ENCODE results near the gene IGDCC3. TPM values are rescaled to one million over a fixed set of nuclear protein-coding genes. Genes with fewer than 3 reads are reported as not detected.

IGDCC3 gene
- total RNA-seq, 1 donor from 2014 or later: 0.40 TPM

- DNase-seq (no peak), ATAC-seq (ENCODE audit: poor library complexity) (no peak)
- intact Hi-C loops (cut with DNase I): no loop called here
These were observed 43.1 kb downstream of the IGDCC3 start for GRCh38 chr15:65334586-65335231.

DNA sequence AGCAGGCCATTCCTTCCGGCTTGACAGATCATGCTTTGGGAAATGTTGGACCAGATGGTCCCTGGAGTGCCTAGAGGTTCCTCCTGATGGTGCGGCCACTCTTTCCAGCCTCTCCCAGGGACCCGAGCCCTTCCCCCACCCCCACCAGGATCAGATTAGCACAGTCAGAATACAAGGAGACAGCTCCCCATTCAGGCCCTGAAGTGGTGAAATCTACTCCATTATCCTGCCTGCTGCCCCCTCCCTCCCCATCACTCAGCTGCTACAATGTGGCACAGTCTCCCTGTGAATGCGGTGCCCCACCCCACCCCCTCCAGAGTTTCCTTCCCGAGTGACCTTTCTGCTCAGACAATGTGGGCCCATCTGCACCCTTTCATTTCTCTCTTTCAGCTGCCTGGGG is 43.9 kb downstream of the IGDCC3 start:
- DNase-seq (no peak), ATAC-seq (ENCODE audit: poor library complexity) (no peak)
- intact Hi-C loops (cut with DNase I): no loop called here

- intact Hi-C loops (cut with DNase I): no loop called here
- ATAC-seq (ENCODE audit: poor library complexity): no peak
- DNase-seq: no peak
These were observed 44.5 kb downstream of the IGDCC3 start for GRCh38 chr15:65333148-65333820.

GRCh38 chr15:65332391-65333147 is 45.2 kb downstream of the IGDCC3 start:
- intact Hi-C loops (cut with DNase I): no loop called here
- ATAC-seq (ENCODE audit: poor library complexity) (no peak), DNase-seq (no peak)

DNA sequence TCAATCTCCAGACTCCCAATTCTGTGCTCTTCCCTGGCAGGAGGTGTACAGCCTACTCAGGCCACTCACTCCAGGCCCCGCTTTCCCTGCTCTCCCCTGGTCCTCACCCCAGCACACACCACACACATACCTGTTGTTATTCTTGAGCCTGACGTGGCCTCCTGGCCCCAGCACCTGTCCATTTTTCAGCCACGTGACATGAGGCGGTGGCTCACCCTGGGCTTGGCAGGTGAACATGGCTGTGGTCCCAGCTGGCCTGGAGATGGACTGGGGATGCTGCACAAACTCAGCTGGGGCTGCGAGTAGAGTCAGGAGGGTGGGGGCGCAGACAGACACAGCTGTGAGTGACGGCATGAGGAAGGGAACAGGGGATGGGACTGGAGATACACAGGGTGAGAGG is 46.0 kb downstream of the IGDCC3 start:
- DNase-seq: no peak
- intact Hi-C loops (cut with DNase I): no loop called here
- no peak for ATAC-seq (ENCODE audit: poor library complexity)

DNA sequence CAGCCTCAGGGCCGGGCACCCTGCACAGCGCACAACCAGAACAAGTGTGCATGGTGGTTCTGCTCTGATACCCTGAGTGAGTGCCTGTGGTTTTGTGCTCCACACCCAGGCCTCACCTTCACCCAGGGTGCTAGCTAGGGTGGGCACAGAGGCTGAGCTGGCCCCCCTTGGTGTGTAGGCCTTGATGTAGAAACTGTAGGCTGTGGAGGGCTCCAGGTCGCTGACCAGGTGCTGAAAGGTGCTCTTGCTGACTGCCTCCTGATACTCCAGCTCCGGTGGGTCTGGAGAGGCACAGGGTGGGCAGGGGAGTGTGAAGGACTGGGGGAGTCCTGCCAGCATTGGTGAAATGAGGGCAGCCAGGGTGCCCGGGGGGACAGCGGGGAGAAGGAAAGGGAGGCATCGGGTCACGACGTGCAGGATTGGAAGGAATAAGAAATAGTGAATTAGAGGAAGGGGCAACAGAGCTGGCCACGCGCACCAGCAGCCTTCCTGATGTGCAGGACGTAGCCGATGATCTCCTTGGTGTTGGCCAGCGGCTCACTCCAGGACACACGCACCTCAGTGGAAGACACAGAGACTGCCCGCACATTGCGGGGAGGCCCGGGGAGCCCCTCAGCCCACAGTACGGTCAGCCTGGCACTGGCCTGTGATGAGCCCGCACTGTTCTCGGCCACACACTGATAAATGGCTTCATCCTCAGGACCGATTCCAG is 46.7 kb downstream of the IGDCC3 start:
- intact Hi-C loops (cut with DNase I): no loop called here
- DNase-seq (no peak), ATAC-seq (ENCODE audit: poor library complexity) (no peak)

DNA sequence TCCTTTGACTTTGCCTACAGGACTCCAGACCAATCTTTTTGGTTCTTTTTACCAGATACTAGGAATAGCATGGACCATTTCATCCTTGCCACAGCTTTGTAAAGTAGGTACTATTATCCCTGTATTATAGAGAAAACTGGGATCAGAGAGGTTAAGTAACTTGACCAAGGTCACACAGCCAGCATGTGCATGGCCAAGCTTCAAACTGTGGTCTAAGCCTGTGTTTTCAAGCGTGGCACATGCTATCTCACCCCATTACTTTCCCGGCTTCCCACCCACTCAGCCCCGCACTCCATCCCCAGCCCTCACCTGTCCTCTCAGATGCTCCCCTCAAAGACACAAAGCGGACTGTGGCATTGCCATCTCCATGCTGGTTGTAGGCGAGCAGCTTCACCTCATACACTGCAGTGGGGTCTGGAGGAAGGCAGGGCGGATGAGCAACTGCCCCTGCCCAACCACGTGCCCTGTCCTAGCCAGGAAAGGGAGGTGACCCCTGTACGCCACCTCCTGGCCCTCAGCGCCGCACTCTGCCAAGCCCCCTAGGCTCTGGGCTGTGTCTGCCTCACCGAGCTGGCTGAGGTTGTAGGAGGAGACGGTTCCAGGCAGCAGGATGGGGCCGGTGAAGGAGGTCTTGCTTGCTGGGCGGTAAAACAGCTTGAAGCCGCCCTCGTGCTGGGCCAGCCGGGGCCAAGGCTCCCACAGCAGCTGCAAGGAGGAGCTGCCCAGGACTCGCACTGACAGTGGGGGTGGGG is 47.6 kb downstream of the IGDCC3 start:
- DNase-seq: no peak
- intact Hi-C loops (cut with DNase I): no loop called here
- ATAC-seq (ENCODE audit: poor library complexity): no peak

GRCh38 chr15:65329288-65329983 is 48.4 kb downstream of the IGDCC3 start:
- DNase-seq (no peak), ATAC-seq (ENCODE audit: poor library complexity) (no peak)
- intact Hi-C loops (cut with DNase I): no loop called here

DNA sequence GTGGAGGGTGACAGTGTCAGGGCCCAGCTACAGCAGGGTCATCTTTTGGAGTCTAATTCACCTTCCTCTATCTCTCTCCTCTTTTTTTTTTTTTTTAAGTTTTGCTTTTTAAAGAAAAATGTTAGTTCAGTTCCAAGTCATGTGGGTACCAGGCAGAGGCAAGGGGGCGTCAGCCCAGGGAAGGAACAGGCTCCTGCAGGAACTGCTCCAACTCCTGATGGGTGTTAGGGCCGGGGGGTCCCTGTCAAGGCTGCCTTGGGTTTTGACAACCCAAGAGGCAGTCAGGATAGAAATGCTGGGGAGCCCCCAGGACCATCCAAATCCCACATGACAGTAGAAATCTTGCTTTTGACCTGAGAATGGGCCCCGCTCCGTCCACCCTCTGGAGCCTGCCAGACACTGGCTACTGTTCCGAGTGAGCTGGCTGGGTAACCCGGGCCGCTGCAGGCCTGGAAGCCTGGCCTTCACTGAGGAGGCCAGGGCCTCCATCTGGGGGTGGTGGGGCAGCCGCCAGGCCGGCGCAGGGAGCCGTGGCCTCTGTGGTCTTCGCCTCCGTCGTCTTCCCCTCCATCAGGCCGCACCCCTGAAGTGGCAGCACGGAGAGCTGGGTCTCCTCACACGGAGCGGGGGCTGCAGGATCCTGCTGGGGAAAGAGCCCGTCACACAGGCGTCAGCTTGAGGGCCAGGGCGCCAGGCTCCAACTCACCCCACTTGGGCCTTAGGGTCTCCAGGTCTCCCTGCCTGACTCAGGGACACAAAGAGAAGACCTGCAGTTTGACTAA is 49.1 kb downstream of the IGDCC3 start:
- DNase-seq (no peak), ATAC-seq (ENCODE audit: poor library complexity) (no peak)
- intact Hi-C loops (cut with DNase I): no loop called here

DNA sequence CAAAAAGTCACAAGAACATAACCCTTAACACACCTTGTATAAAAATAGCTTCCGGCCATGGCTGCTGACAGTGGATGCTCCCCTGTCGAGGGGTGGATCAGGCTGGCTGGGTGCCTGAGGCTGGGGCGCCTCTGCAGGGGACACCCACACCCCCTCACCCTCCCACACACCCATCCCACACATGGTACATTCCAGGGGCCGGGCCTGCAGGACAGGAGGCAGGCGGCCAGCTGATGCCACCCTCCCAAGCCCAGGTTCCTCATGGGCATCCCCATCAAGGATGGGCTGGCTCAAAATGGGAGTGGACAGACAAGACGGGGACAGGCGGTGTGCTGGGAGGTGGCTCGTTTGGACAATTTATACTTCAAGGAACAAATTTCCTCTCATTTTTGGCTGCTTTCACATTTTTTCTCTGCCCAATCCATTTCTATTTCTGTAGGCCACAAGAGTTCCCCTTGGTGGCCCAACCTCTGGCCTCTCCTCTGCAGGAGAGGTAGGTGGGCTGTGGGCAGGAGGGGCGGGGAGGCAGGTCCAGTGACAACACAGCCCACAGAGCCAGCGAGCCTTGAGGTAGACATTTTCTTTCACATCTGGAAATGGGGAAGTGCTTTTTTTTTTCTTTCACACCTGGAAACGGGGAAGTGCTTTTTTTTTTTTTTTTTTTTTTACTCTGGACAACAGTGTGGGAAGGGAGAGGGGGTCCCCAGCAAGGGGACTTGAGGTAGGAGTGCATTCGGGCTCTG is 50.0 kb downstream of the IGDCC3 start:
- DNase-seq: no peak
- intact Hi-C loops (cut with DNase I): no loop called here

GRCh38 chr15:65326818-65327217 is 51.0 kb downstream of the IGDCC3 start:
- intact Hi-C loops (cut with DNase I): no loop called here
- DNase-seq: no peak
- ATAC-seq (ENCODE audit: poor library complexity): no peak

More for the DNA sequence above, 50.0 kb downstream of the IGDCC3 start:
- ATAC-seq (ENCODE audit: poor library complexity): no peak

GRCh38 chr15:65326117-65326526 is 51.7 kb downstream of the IGDCC3 start:
- ATAC-seq (ENCODE audit: poor library complexity) (peak; percentile 10), DNase-seq (peak; percentile 58)
- intact Hi-C loops (cut with DNase I): no loop called here

- intact Hi-C loops (cut with DNase I): no loop called here
- ATAC-seq (ENCODE audit: poor library complexity): peak; percentile 92
These were observed 54.7 kb downstream of the IGDCC3 start for GRCh38 chr15:65323071-65323511.

DNA sequence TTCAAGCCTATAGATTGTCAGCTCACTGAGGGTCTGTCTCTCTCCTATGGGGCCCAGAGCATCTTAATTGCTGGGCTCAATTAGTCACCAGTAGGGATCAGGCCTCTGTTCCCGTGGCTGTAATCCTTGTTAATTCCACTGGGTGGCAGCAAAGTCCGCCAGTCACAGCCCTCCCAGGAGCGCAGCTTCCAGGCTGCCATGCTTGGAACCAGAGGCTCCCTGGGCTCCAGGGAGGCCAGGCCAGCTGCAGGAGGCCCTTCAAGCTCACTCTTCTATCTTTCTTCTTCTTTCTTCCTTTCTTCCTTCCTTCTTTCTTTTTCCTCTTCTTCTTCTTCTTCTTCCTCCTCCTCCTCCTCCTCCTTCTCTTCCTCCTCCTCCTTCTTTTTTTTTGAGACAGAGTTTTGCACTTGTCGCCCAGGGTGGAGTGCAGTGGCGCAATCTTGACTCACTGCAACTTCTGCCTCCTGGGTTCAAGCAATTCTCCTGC is 58.9 kb downstream of the IGDCC3 start:
- DNase-seq (peak; percentile 82), ATAC-seq (ENCODE audit: poor library complexity) (peak; percentile 91)
- intact Hi-C loops (cut with DNase I): loop anchor here (1.0 kb wide), 1 partner anchor 66 kb away; no protein-coding TSS in a partner anchor

More at GRCh38 chr15:65323071-65323511, 54.7 kb downstream of the IGDCC3 start:
- peak; percentile 82 for DNase-seq

DNA sequence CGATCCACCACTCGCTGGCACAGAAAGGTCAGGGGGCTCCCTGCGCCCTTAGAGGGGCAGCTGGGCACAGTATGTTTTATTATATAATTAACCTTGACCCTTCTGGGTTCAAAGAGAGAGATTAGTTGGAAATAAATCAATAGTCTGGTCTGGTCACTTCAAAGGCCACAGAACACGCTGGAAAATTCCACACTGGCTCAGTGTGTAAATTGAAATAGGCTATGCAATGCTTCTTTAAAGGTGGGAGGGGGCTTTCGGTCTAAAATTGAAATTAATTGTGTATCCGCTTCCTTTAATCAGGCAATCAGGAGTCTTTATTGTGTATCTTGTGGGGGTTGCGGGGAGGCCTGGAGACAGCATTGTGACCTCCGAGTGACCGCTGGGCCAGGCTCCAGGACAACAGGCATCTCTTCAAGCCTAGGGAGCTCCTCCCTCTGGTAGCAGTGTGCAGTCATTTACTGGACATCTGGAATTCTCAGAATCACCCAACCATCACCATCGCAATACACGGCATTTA is 65.3 kb downstream of the IGDCC3 start:
- intact Hi-C loops (cut with DNase I): no loop called here
- DNase-seq (peak; percentile 78), ATAC-seq (ENCODE audit: poor library complexity) (peak; percentile 81)

- DNase-seq (peak; percentile 20), ATAC-seq (ENCODE audit: poor library complexity) (no peak)
- intact Hi-C loops (cut with DNase I): no loop called here
These were observed 66.0 kb downstream of the IGDCC3 start for GRCh38 chr15:65311760-65312159.

Data from Right ventricle myocardium superior (tissue), 1 donor.